Vagina (tissue), 2 donors: ENCODE data around the gene PIM1. TPM values are rescaled to one million over a fixed set of nuclear protein-coding genes. Genes with fewer than 3 reads are reported as not detected.

Experiments used
- DNase-seq, 2 donors: peaks; one replicate each; pipeline ENCODE4 v3.0.0-alpha.2; 2017; ENCODE audit errors: extremely low spot score in 2 of 2
- H3K27ac ChIP-seq: fragments of 200-600 bp; sonication (generic); one replicate; pipeline ENCODE4 v1.5.1; 2019
- H3K27me3 ChIP-seq: fragments of 200-600 bp; sonication (generic); one replicate; pipeline ENCODE4 v1.5.1; 2019
- H3K36me3 ChIP-seq, 2 donors: fragments of 200-600 bp; sonication (generic); one replicate each; pipeline ENCODE4 v1.5.1; 2017 to 2019
- H3K4me1 ChIP-seq: fragments of 200-600 bp; sonication (generic); one replicate; pipeline ENCODE4 v1.5.1; 2019
- H3K4me3 ChIP-seq, 2 donors: fragments of 200-600 bp; sonication (generic); 1 replicate in 1 of 2; 2 replicates in 1 of 2; pipeline ENCODE4 v1.5.1; 2016 to 2019
- H3K9me3 ChIP-seq: fragments of 200-600 bp; sonication (generic); one replicate; pipeline ENCODE4 v1.5.1; 2019
- POLR2A ChIP-seq, 2 donors: fragments of 450-650 bp; IDR thresholded peaks; one replicate each; pipeline ENCODE4 v1.6.1; 2017; ENCODE audit warnings: antibody characterized with exemption in 2 of 2, mild to moderate bottlenecking in 2 of 2, moderate library complexity in 2 of 2
- POLR2AphosphoS5 ChIP-seq, 2 donors: sonication (generic); formaldehyde crosslinking; IDR thresholded peaks; one replicate each; pipeline ENCODE4 v1.9.0; 2017; ENCODE audit warnings: antibody characterized with exemption in 2 of 2, mild to moderate bottlenecking in 2 of 2, low read depth in 1 of 2; ENCODE audit not compliant: insufficient read depth in 1 of 2
- intact Hi-C: fragments of 100-400 bp; cut with DNase I; formaldehyde crosslinking; loops from one replicate; pipeline ENCODE4 v1.15.1; 2023
- total RNA-seq: library from RNA; depleted of rRNA; stranded (reverse); fragments of >200 nt; gene quantifications from one replicate; pipeline ENCODE4 v1.2.3, GENCODE V29; 2016
- TF ChIP-seq, protein P1 (sequence below), 3 experiments: fragments of 450-650 bp in 2 of 3; fragments of 200-600 bp in 1 of 3; sonication (generic) in 1 of 3; IDR thresholded peaks; one replicate each; pipeline ENCODE4 v1.5.1; 2017 to 2019; ENCODE audit warnings: antibody characterized with exemption in 3 of 3, mild to moderate bottlenecking in 2 of 3, moderate library complexity in 2 of 3

Gene PIM1
- total RNA-seq, 1 donor from 2014 or later: 74.2 TPM

DNA sequence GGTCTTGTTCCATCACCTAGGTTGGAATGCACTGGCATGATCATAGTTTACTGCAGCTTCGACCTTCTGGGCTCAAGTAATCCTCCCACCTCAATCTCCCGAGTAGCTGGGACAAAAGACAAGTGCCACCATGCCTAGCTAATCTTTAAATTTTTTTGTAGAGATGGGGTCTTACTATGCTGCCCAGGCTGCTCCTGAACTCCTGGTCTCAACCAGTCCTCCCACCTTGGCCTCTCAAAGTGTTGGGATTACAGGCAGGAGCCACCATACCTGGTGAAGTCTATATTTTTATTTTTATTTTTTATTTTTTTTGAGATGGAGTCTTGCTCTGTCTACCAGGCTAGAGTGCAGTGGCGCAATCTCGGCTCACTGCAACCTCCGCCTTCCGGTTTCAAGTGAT lies 11.4 kb upstream of the PIM1 start:
- no peak for DNase-seq

DNA sequence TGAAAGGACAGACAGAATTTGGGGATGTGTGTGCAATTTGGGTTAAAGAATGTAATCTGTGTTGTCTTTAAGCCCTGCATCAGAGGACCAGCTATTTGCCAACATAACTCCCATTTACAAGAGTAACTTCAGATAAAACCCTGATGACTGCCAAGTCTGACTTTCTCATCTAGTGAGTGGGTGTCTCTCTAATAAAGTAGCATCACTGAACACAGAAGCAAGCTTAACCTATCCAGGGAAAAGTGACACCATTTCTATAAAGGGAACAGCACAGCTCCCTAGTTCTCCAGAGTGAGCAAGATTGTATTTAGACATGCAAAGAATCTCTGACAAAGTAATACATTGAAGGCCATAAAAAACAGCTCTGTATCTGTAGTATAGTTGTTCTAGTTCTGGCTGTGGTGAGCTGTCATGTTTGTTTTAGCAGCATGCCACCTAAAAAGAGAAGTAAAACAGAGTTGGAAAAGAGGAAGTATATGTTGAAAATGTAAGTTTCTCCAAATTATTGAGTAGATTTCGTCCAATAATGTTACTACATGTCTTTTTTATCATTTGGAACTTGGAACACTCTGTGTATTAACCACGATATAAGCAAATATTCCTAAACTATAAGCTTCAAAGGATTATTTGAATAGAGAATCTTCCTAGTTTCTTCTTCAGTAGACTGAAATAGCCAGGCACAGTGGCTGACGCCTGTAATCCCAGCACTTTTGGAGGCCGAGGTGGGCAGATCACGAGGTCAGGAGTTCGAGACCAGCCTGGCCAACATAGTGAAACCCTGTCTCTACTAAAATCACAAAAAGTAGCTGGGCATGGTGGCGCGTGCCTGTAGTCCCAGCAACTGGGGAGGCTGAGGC lies 8.8 kb upstream of the PIM1 start:
- H3K4me1 ChIP-seq: peaks cover 4% of the 10 kb centered on the region
- intact Hi-C loops: no loop called here
- H3K4me3 ChIP-seq: no peak overlapping the region
- H3K27me3 ChIP-seq: no peaks in the 10 kb centered on the region
- no peaks in the 10 kb centered on the region for H3K36me3 ChIP-seq
- TF ChIP-seq, protein P1, sequence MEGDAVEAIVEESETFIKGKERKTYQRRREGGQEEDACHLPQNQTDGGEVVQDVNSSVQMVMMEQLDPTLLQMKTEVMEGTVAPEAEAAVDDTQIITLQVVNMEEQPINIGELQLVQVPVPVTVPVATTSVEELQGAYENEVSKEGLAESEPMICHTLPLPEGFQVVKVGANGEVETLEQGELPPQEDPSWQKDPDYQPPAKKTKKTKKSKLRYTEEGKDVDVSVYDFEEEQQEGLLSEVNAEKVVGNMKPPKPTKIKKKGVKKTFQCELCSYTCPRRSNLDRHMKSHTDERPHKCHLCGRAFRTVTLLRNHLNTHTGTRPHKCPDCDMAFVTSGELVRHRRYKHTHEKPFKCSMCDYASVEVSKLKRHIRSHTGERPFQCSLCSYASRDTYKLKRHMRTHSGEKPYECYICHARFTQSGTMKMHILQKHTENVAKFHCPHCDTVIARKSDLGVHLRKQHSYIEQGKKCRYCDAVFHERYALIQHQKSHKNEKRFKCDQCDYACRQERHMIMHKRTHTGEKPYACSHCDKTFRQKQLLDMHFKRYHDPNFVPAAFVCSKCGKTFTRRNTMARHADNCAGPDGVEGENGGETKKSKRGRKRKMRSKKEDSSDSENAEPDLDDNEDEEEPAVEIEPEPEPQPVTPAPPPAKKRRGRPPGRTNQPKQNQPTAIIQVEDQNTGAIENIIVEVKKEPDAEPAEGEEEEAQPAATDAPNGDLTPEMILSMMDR (IDR thresholded peaks at IDR 0.05): no peak
- TF ChIP-seq POLR2AphosphoS5 (IDR thresholded peaks at IDR 0.05; ENCODE audit: insufficient read depth in 1 of 2, low read depth in 1 of 2) (no peak), POLR2A (IDR thresholded peaks at IDR 0.05) (no peak)
- no peak for DNase-seq
- no peaks in the 10 kb centered on the region for H3K9me3 ChIP-seq
- H3K27ac ChIP-seq: no peak overlapping the region

More for the DNA sequence above, 11.4 kb upstream of the PIM1 start:
- TF ChIP-seq, protein P1 (IDR thresholded peaks at IDR 0.05): no peak
- no peak for TF ChIP-seq POLR2AphosphoS5 (IDR thresholded peaks at IDR 0.05; ENCODE audit: insufficient read depth in 1 of 2, low read depth in 1 of 2)
- no peak for TF ChIP-seq POLR2A (IDR thresholded peaks at IDR 0.05)
- H3K4me3 ChIP-seq: no peak overlapping the region
- intact Hi-C loops: no loop called here
- H3K27ac ChIP-seq: no peak overlapping the region
- no peaks in the 10 kb centered on the region for H3K36me3 ChIP-seq
- no peaks in the 10 kb centered on the region for H3K9me3 ChIP-seq
- H3K4me1 ChIP-seq: peaks cover 4% of the 10 kb centered on the region
- H3K27me3 ChIP-seq: no peaks in the 10 kb centered on the region

DNA sequence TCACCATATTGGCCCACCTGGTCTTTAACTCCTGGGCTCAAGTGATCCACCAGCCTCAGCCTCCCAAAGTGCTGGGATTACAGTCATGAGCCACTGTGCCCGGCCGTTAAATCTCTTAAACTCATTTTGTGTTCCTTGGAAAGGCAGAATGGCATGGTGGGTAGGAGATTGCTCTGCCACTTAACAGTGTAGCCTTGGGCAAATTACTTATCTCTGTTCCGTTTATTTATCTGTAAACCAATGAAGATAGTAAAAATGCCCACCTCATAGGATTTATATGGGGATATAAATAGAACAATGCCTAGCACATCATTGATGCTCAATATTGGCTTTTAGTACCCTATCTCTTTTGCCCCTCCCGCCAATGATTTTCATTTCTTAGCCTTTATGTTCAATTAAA lies 7.2 kb upstream of the PIM1 start:
- H3K36me3 ChIP-seq: no peaks in the 10 kb centered on the region
- TF ChIP-seq POLR2A (IDR thresholded peaks at IDR 0.05) (no peak), POLR2AphosphoS5 (IDR thresholded peaks at IDR 0.05; ENCODE audit: insufficient read depth in 1 of 2, low read depth in 1 of 2) (no peak)
- TF ChIP-seq, protein P1 (IDR thresholded peaks at IDR 0.05): no peak
- intact Hi-C loops: no loop called here
- no peak for DNase-seq
- no peaks in the 10 kb centered on the region for H3K27me3 ChIP-seq
- peaks cover 4% of the 10 kb centered on the region for H3K4me1 ChIP-seq
- H3K4me3 ChIP-seq: no peak overlapping the region
- no peak overlapping the region for H3K27ac ChIP-seq
- H3K9me3 ChIP-seq: no peaks in the 10 kb centered on the region

DNA sequence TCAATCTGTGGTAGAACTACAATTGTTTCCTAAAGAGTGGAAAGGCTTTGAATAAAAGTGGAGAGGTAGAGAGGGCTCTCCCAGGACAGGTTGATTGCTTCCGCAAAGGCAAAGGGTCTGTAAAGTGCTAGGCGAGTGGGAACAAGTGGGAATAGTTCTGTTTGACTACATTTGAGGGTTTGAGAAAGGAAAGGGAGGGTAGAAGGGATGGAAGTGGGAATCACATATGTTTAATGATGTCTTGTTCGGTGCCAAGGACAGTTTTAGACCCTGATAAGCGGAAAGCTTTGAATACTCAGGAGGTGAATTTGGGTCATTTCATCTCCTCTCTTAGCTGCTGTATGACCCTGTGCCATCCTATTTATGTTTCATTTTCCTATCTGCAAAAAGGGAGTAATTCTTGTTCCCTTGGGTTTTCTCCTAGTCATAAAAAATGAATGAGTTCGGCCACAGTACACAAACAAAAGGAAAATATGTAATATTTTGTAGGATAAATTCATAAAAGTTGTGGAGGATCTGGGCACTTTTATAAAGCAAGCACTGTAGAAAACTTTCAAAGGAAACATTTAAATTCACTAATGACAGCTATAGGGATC lies 1.7 kb upstream of the PIM1 start:
- Histone ChIP-seq H3K36me3 (peaks cover 0 to 8% of the 10 kb centered on the region in 2 donors), H3K4me1 (peaks cover 15% of the 10 kb centered on the region), H3K9me3 (no peaks in the 10 kb centered on the region), H3K27ac (peak overlapping the region; percentile 93), H3K4me3 (peak overlapping the region; percentile 59 to 63), H3K27me3 (no peaks in the 10 kb centered on the region)
- no peak for DNase-seq
- intact Hi-C loops: no loop called here
- TF ChIP-seq POLR2AphosphoS5 (IDR thresholded peaks at IDR 0.05; ENCODE audit: insufficient read depth in 1 of 2, low read depth in 1 of 2) (no peak), POLR2A (IDR thresholded peaks at IDR 0.05) (no peak)
- TF ChIP-seq, protein P1 (IDR thresholded peaks at IDR 0.05): no peak
